SK-N-MC (cell line): ENCODE results near the gene ABR.

Source experiments
- EZH2 ChIP-seq: fragments of 200-600 bp; sonication (generic); IDR thresholded peaks from one replicate; pipeline ENCODE4 v1.6.1; 2017; ENCODE audit warnings: antibody characterized with exemption
- FOXP2 ChIP-seq: optimal IDR thresholded peaks from 2 replicates; pipeline ENCODE3; 2011; ENCODE audit warnings: mild to moderate bottlenecking, moderate library complexity; ENCODE audit not compliant: insufficient read depth; ENCODE audit errors: extremely low read length, control extremely low read depth
- POLR2AphosphoS5 ChIP-seq: IDR thresholded peaks from 2 replicates; pipeline ENCODE4 v1.6.1; 2012; ENCODE audit warnings: mild to moderate bottlenecking, low read depth, low read length, borderline replicate concordance

DNA sequence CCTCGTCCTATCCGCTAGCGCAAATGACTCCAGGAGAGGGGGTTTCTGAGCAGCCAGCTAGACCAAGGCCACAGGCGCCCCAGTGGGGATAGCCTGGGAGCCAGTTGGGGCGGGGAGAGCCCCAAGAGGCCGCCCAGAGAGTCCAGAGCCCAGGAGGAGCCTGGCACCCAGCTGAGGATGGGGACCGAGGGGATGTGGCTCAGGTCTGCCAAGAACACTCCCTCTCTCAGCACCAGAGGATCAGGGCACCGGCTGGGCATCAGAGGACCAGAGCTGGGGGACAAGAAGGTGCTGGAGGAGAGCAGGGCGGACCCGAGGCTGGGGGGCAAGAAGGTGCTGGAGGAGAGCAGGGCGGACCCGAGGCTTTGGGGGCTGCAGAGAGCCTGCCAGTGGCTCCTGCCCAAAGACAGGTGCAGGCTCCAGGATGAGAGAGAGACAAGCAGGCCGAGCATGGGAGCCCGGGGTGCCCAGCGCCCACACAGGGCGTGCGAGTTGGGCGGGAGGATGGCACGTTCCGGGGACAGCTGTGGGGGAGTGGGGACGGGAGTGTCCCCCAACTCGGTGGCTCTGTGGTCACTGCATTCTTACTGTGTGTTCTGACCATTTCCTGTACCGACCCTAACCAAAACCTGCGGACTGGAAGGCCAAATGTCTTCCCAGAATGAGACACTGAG lies 143.5 kb downstream of the ABR start:
- TF ChIP-seq EZH2, result no peak
- TF ChIP-seq POLR2AphosphoS5, result no peak
- TF ChIP-seq FOXP2, result no peak
